GM23248 (cell line): ENCODE results near the gene KCTD1.

Source experiments
- EZH2 ChIP-seq: fragments of 200-600 bp; sonication (generic); IDR thresholded peaks from 2 replicates; pipeline ENCODE4 v1.6.1; 2018; ENCODE audit warnings: antibody characterized with exemption, mild to moderate bottlenecking; ENCODE audit not compliant: insufficient read depth, poor library complexity, severe bottlenecking
- EZH2phosphoT487 ChIP-seq: fragments of 200-600 bp; sonication (generic); IDR thresholded peaks from 2 replicates; pipeline ENCODE4 v1.6.1; 2018; ENCODE audit warnings: antibody characterized with exemption, moderate library complexity, mild to moderate bottlenecking, low read depth; ENCODE audit not compliant: insufficient read depth

- TF ChIP-seq EZH2 (no peak), EZH2phosphoT487 (no peak)
Measured at GRCh38 chr18:26458526-26459232, 89.7 kb downstream of the KCTD1 start.
